Mammary epithelial cell (primary cell): ENCODE results near the gene NF1.

ENCODE experiments used
- EZH2 ChIP-seq: IDR thresholded peaks from 2 replicates; pipeline ENCODE4 v1.6.1; 2012; ENCODE audit warnings: low read length, inconsistent platforms, borderline replicate concordance
- TF ChIP-seq, protein P1 (sequence below), 2 donors: IDR thresholded peaks in 1 of 2; conservative IDR thresholded peaks in 1 of 2; 2 replicates each; pipeline ENCODE4 v1.5.1; 2011 to 2012; ENCODE audit warnings: inconsistent platforms in 2 of 2, low read length in 2 of 2, mild to moderate bottlenecking in 2 of 2, control low read depth in 1 of 2, low read depth in 1 of 2; ENCODE audit not compliant: insufficient read depth in 1 of 2; ENCODE audit errors: extremely low read depth in 1 of 2

GRCh38 chr17:31299624-31300023 lies 204.8 kb downstream of the NF1 start:
- TF ChIP-seq, protein P1, sequence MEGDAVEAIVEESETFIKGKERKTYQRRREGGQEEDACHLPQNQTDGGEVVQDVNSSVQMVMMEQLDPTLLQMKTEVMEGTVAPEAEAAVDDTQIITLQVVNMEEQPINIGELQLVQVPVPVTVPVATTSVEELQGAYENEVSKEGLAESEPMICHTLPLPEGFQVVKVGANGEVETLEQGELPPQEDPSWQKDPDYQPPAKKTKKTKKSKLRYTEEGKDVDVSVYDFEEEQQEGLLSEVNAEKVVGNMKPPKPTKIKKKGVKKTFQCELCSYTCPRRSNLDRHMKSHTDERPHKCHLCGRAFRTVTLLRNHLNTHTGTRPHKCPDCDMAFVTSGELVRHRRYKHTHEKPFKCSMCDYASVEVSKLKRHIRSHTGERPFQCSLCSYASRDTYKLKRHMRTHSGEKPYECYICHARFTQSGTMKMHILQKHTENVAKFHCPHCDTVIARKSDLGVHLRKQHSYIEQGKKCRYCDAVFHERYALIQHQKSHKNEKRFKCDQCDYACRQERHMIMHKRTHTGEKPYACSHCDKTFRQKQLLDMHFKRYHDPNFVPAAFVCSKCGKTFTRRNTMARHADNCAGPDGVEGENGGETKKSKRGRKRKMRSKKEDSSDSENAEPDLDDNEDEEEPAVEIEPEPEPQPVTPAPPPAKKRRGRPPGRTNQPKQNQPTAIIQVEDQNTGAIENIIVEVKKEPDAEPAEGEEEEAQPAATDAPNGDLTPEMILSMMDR (conservative IDR thresholded peaks at IDR 0.05 in 1 of 2, IDR thresholded peaks at IDR 0.05 in 1 of 2; ENCODE audit: extremely low read depth in 1 of 2, insufficient read depth in 1 of 2, low read depth in 1 of 2, low read length in 2 of 2), result no peak
- TF ChIP-seq EZH2, result no peak
